Melanocyte of skin (primary cell): ENCODE results near the gene MCCD1. TPM values are rescaled to one million over a fixed set of nuclear protein-coding genes. Genes with fewer than 3 reads are reported as not detected.

Source experiments
- small RNA-seq, 2 donors: library from RNA; depleted of rRNA; stranded (forward); fragments of <200 nt; gene quantifications; one replicate each; pipeline ENCODE3, GENCODE V24; 2012
- total RNA-seq, 2 donors: library from RNA; depleted of rRNA; stranded (reverse); fragments of >200 nt; gene quantifications; 2 replicates each; pipeline ENCODE4 v1.2.3, GENCODE V29; 2012

The MCCD1 gene
- total RNA-seq, result not detected

GRCh38 chr6:31528821-31529328 is at the start of gene MCCD1:
TSS of gene MCCD1 (plus strand) at chr6:31528962. CDS start at chr6:31529015, 53 bp downstream.

GRCh38 chr6:31497531-31498476 is 31.0 kb upstream of the MCCD1 start, which contains the start of gene MICB:
TSS of gene MICB (plus strand) at chr6:31498145. CDS start at chr6:31498194, 49 bp downstream.

GRCh38 chr6:31541658-31542521 is 13.1 kb downstream of the MCCD1 start, which contains the start of gene DDX39B:
TSS of gene DDX39B (minus strand) at chr6:31542003. CDS start at chr6:31540532, 1,471 bp downstream.

DNA sequence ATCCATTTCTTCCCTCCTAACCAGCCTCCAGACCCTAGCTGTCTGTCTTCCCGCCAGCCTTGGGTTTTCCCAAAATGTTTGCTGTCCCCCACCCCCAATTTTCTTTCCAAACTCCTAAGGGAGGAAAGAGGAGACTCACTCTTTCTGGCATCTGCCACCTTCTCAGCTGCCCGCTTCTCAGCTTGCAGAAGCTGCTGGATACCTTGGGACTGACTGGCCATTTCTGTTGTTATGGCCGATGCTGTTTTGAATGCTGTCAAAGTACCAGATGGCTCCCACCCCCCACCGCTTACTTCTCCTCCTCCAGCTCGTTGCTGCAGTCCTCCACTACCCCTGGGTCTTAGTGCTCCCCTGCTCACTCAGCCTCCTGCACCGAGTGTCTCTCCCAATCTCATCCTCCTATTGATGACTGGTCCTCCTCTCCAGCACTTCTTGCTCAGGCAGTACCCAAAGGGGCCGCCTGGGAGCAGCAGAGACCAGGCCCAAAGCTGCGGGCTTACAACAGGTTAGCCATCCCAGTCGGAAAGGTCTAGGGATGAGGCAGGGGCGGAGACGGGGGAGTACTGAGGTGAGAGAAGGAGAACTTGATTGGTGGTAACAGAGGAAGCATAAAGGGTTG is 17.7 kb downstream of the MCCD1 start, which contains the start of gene ATP6V1G2:
ATP6V1G2 (minus strand) TSS at position 270 of the 619 bp plus-strand sequence; CDS start at position 221, 49 bp downstream.

DNA sequence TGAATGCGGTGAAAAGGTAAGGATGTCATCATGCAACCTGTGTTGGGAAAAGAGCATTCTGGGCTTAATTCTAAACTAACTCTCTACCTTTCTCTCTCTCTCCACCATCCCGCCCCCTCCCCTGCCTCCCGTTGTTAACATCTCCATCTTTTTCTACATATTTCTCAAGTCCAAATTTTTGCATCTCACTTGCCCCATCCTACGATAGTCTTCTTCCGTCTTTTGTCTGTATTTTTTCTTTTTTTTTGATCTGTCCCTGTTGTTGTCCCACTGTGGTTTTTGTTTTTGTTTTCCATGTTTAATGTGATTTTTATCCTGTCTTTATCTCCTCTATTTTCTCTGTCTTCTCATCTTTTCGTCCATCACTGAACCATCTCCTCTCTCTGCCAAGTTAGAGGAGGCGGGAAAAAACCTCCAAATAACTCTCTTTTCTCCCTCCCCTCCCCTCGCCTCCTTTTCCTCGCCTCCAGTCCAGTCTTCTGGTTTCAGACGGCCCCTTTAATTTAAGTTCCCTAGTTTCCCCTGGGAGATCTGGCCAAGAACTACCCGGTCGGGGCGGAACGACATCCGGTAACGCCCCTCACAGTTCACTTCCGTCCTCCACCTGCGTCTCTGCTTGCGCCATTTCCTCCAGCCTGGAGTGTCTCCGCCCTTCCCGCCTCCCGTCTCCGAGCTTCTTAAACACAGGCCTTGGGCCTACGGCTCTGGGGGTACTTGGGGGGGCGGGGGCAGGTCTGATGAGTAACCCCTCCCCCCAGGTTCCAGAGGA is 18.4 kb downstream of the MCCD1 start, which contains the start of gene NFKBIL1:
NFKBIL1 (plus strand) TSS at position 651 of the 769 bp plus-strand sequence; CDS start at position 738, 87 bp downstream.

DNA sequence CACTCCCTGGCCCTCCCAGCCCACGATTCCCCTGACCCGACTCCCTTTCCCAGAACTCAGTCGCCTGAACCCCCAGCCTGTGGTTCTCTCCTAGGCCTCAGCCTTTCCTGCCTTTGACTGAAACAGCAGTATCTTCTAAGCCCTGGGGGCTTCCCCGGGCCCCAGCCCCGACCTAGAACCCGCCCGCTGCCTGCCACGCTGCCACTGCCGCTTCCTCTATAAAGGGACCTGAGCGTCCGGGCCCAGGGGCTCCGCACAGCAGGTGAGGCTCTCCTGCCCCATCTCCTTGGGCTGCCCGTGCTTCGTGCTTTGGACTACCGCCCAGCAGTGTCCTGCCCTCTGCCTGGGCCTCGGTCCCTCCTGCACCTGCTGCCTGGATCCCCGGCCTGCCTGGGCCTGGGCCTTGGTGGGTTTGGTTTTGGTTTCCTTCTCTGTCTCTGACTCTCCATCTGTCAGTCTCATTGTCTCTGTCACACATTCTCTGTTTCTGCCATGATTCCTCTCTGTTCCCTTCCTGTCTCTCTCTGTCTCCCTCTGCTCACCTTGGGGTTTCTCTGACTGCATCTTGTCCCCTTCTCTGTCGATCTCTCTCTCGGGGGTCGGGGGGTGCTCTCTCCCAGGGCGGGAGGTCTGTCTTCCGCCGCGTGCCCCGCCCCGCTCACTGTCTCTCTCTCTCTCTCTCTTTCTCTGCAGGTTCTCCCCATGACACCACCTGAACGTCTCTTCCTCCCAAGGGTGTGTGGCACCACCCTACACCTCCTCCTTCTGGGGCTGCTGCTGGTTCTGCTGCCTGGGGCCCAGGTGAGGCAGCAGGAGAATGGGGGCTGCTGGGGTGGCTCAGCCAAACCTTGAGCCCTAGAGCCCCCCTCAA is 43.5 kb downstream of the MCCD1 start, which contains the start of gene LTA:
LTA (plus strand) TSS at position 249 of the 871 bp plus-strand sequence; CDS start at position 703, 454 bp downstream.

GRCh38 chr6:31575335-31575901 is 46.7 kb downstream of the MCCD1 start, which contains the start of gene TNF:
TSS of gene TNF (plus strand) at chr6:31575565. CDS start at chr6:31575742, 177 bp downstream.

Small RNA genes lying within 50 kb of the gene (small RNA-seq; reads per million reads assigned to genes)
- 0 reads per million in 2 donors for gene AL663061.1
- gene RF00019, result 0 reads per million in 2 donors
- gene SNORD117, result 490 to 581 reads per million in 2 donors
- 0 reads per million in 2 donors for gene SNORD84

Other genes starting within 250 kb of the MCCD1 start
- 1,000 to 10,000 TPM in 1 of 2 donors, 100 to 1,000 TPM in 1; 667 to 1,189 TPM for gene HLA-B, start 171.8 kb upstream of the MCCD1 start, total RNA-seq
- gene MICA, start 125.4 kb upstream of the MCCD1 start, total RNA-seq, result 10 to 100 TPM; 52.0 to 60.6 TPM
- gene MICB, start 30.8 kb upstream of the MCCD1 start, total RNA-seq, result 10 to 100 TPM; 11.4 to 19.3 TPM
- 100 to 1,000 TPM; 257 to 581 TPM for gene DDX39B, start 13.0 kb downstream of the MCCD1 start, total RNA-seq
- gene ATP6V1G2, start 17.6 kb downstream of the MCCD1 start, total RNA-seq, result 1 to 10 TPM in 1 of 2 donors, under 1 TPM in 1; 0.33 to 1.0 TPM
- gene NFKBIL1, start 18.6 kb downstream of the MCCD1 start, total RNA-seq, result 10 to 100 TPM; 21.6 to 27.5 TPM
- under 1 TPM in 1 of 2 donors, not detected in 1; under 0.01 TPM for gene LTA, start 43.3 kb downstream of the MCCD1 start, total RNA-seq
- gene TNF, start 46.6 kb downstream of the MCCD1 start, total RNA-seq, result under 1 TPM; under 0.01 to 0.34 TPM
- gene LTB, start 53.5 kb downstream of the MCCD1 start, total RNA-seq, result not detected
- not detected for gene LST1, start 57.3 kb downstream of the MCCD1 start, total RNA-seq
- gene NCR3, start 64.0 kb downstream of the MCCD1 start, total RNA-seq, result not detected
- gene AIF1, start 86.3 kb downstream of the MCCD1 start, total RNA-seq, result not detected
- gene PRRC2A, start 91.8 kb downstream of the MCCD1 start, total RNA-seq, result 10 to 100 TPM; 68.5 to 72.3 TPM
- gene BAG6, start 123.7 kb downstream of the MCCD1 start, total RNA-seq, result 100 to 1,000 TPM; 125 to 160 TPM
- gene APOM, start 126.9 kb downstream of the MCCD1 start, total RNA-seq, result 1 to 10 TPM in 1 of 2 donors, under 1 TPM in 1; 0.33 to 1.0 TPM
- 10 to 100 TPM; 21.3 to 23.1 TPM for gene C6orf47, start 131.8 kb downstream of the MCCD1 start, total RNA-seq
- 10 to 100 TPM; 13.1 to 17.3 TPM for gene GPANK1, start 136.0 kb downstream of the MCCD1 start, total RNA-seq
- gene CSNK2B, start 137.1 kb downstream of the MCCD1 start, total RNA-seq, result 100 to 1,000 TPM; 142 to 170 TPM
- 1 to 10 TPM in 1 of 2 donors, under 1 TPM in 1; 1.00 to 2.1 TPM for gene LY6G5B, start 141.0 kb downstream of the MCCD1 start, total RNA-seq
- gene LY6G5C, start 152.1 kb downstream of the MCCD1 start, total RNA-seq, result under 1 TPM; under 0.01 to 0.67 TPM
- gene ABHD16A, start 174.4 kb downstream of the MCCD1 start, total RNA-seq, result 10 to 100 TPM; 47.0 to 53.0 TPM
- gene LY6G6F, start 177.9 kb downstream of the MCCD1 start, total RNA-seq, result not detected
- gene LY6G6D, start 186.4 kb downstream of the MCCD1 start, total RNA-seq, result not detected
- gene LY6G6C, start 192.8 kb downstream of the MCCD1 start, total RNA-seq, result not detected
- not detected for gene MPIG6B, start 194.4 kb downstream of the MCCD1 start, total RNA-seq
- 10 to 100 TPM; 10.3 to 22.0 TPM for gene DDAH2, start 200.3 kb downstream of the MCCD1 start, total RNA-seq
- gene CLIC1, start 207.6 kb downstream of the MCCD1 start, total RNA-seq, result 100 to 1,000 TPM; 511 to 845 TPM
- gene MSH5, start 211.0 kb downstream of the MCCD1 start, total RNA-seq, result 10 to 100 TPM; 17.6 to 22.0 TPM
- gene SAPCD1, start 233.7 kb downstream of the MCCD1 start, total RNA-seq, result 1 to 10 TPM in 1 of 2 donors, under 1 TPM in 1; 0.69 to 1.7 TPM
- not detected for gene VWA7, start 248.4 kb downstream of the MCCD1 start, total RNA-seq